Breast epithelium (tissue), 3 donors: ENCODE data around the gene RPS24.

Source experiments
- CTCF ChIP-seq, 3 donors: fragments of 450-650 bp; IDR thresholded peaks; one replicate each; pipeline ENCODE4 v1.5.1; 2016 to 2017; ENCODE audit warnings: antibody characterized with exemption in 3 of 3, mild to moderate bottlenecking in 3 of 3, moderate library complexity in 3 of 3
- POLR2A ChIP-seq: fragments of 450-650 bp; IDR thresholded peaks from one replicate; pipeline ENCODE4 v1.6.1; 2016; ENCODE audit warnings: antibody characterized with exemption, mild to moderate bottlenecking, moderate library complexity

- TF ChIP-seq CTCF (IDR thresholded peaks at IDR 0.05) (no peak), POLR2A (no peak)
Measured at GRCh38 chr10:78021201-78021600, 12.5 kb upstream of the RPS24 start.
